NCI-H2107 (cell line): ENCODE data around the gene SEMA4G.

ENCODE experiments used
- DNase-seq: peaks from one replicate; lab custom pipeline; 2025; lab: John Stamatoyannopoulos, UW

SEMA4G gene

GRCh38 chr10:100988166-100988565 lies 18.9 kb downstream of the SEMA4G start:
- no peak for DNase-seq

- DNase-seq: no peak
Observed at GRCh38 chr10:100989088-100989487, 19.8 kb downstream of the SEMA4G start.

- no peak for DNase-seq
Observed at GRCh38 chr10:100993986-100994708, 24.8 kb downstream of the SEMA4G start.

- DNase-seq: no peak
Observed at GRCh38 chr10:100995181-100995580, 25.9 kb downstream of the SEMA4G start.

- no peak for DNase-seq
Observed at GRCh38 chr10:100996678-100997359, 27.5 kb downstream of the SEMA4G start.

GRCh38 chr10:100997360-100998182 lies 28.3 kb downstream of the SEMA4G start:
- peak; percentile 32 for DNase-seq

- DNase-seq: peak; percentile 54
Observed at GRCh38 chr10:100998183-100998990, 29.1 kb downstream of the SEMA4G start.

- peak; percentile 9 for DNase-seq
Observed at GRCh38 chr10:100998991-100999741, 29.9 kb downstream of the SEMA4G start.

- no peak for DNase-seq
Observed at GRCh38 chr10:100999742-101000126, 30.4 kb downstream of the SEMA4G start, which contains the start of gene LZTS2. TSS of gene LZTS2 (plus strand) at chr10:100999808. CDS start at chr10:101002539, 2,731 bp downstream.

GRCh38 chr10:101000127-101000914 lies 31.0 kb downstream of the SEMA4G start:
- DNase-seq: no peak

GRCh38 chr10:101000915-101001658 lies 31.8 kb downstream of the SEMA4G start:
- no peak for DNase-seq

GRCh38 chr10:101001659-101002035 lies 32.3 kb downstream of the SEMA4G start:
- no peak for DNase-seq

- no peak for DNase-seq
Observed at GRCh38 chr10:101002456-101002855, 33.2 kb downstream of the SEMA4G start.

GRCh38 chr10:101003639-101004206 lies 34.4 kb downstream of the SEMA4G start:
- DNase-seq: no peak

- no peak for DNase-seq
Observed at GRCh38 chr10:101005361-101005760, 36.1 kb downstream of the SEMA4G start.

- no peak for DNase-seq
Observed at GRCh38 chr10:101005869-101006567, 36.7 kb downstream of the SEMA4G start.

GRCh38 chr10:101006593-101007098 lies 37.3 kb downstream of the SEMA4G start:
- no peak for DNase-seq

GRCh38 chr10:101007099-101007711 lies 37.9 kb downstream of the SEMA4G start:
- no peak for DNase-seq
